ENCODE results near the gene FHOD1. TPM values are rescaled to one million over a fixed set of nuclear protein-coding genes. Genes with fewer than 3 reads are reported as not detected.

FHOD1 gene
- total RNA-seq, 1 donor from 2014 or later: 71.7 TPM

DNA sequence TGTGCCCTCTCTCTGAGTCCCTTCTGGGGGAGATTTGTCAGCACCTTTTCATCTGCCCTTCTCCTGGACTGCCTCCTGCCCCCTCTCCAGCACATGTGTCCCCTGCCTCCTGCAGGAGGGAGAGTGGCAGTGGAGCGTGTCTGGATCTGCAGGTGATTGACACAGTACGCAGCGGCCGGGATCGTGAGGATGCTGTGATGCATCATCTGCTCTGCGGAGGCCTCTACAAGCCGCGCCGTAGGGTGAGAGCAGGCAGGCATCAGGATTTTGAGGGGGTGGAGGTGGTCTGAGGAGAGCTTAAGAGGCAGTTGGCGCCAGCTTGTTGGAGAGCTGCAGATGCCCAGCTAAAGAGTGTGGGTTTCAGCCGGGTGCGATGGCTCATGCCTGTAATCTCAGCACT is 12.4 kb upstream of the FHOD1 start:
- Mint-ChIP-seq H3K27ac (ENCODE audit: unreplicated experiment) (no peak overlapping the region), H3K9me3 (ENCODE audit: unreplicated experiment) (no peaks in the 10 kb centered on the region), H3K4me3 (ENCODE audit: unreplicated experiment) (no peak overlapping the region), H3K36me3 (ENCODE audit: unreplicated experiment) (peaks cover 3% of the 10 kb centered on the region), H3K27me3 (ENCODE audit: unreplicated experiment) (no peaks in the 10 kb centered on the region), H3K4me1 (ENCODE audit: unreplicated experiment) (peaks cover 3% of the 10 kb centered on the region)
- no peak for DNase-seq (ENCODE audit: extremely low spot score, unreplicated experiment)
- TF ChIP-seq, protein P1, sequence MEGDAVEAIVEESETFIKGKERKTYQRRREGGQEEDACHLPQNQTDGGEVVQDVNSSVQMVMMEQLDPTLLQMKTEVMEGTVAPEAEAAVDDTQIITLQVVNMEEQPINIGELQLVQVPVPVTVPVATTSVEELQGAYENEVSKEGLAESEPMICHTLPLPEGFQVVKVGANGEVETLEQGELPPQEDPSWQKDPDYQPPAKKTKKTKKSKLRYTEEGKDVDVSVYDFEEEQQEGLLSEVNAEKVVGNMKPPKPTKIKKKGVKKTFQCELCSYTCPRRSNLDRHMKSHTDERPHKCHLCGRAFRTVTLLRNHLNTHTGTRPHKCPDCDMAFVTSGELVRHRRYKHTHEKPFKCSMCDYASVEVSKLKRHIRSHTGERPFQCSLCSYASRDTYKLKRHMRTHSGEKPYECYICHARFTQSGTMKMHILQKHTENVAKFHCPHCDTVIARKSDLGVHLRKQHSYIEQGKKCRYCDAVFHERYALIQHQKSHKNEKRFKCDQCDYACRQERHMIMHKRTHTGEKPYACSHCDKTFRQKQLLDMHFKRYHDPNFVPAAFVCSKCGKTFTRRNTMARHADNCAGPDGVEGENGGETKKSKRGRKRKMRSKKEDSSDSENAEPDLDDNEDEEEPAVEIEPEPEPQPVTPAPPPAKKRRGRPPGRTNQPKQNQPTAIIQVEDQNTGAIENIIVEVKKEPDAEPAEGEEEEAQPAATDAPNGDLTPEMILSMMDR (IDR thresholded peaks at IDR 0.05): no peak

DNA sequence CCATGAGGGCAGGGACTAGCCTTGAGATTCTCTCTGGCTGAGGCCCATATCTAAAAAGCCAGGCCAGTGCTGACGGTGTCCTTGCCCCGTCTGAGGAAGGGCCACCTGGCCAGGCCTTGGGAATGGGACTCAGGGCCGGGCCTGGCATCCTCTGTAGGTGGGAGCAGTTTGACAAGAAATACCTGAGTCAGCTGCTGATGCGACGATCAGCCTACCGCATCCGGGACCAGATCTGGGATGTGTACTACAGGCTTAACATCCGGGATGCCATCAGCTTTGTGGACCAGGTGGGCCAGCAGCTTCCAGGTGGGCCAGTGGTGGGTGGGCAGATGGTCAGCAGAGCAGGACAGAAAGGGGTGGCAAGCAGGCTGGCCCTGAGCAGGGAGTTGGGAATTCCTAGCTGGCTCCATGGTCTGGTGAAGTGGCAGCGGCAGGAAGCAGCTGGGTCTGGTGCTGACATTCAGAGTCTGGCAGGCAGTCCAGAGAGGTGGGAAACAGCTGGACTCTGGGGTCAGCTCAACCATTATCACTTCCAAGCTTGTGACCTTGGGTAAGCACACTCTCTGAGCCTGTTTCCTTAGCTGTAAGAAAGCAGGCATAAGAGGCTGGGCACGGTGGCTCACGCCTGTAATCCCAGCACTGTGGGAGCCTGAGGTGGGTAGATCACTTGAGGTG is 11.0 kb upstream of the FHOD1 start:
- no peak for DNase-seq (ENCODE audit: extremely low spot score, unreplicated experiment)
- TF ChIP-seq, protein P1 (IDR thresholded peaks at IDR 0.05): no peak
- Mint-ChIP-seq H3K4me3 (ENCODE audit: unreplicated experiment) (no peak overlapping the region), H3K4me1 (ENCODE audit: unreplicated experiment) (peaks cover 3% of the 10 kb centered on the region), H3K9me3 (ENCODE audit: unreplicated experiment) (no peaks in the 10 kb centered on the region), H3K27ac (ENCODE audit: unreplicated experiment) (no peak overlapping the region), H3K36me3 (ENCODE audit: unreplicated experiment) (peaks cover 3% of the 10 kb centered on the region), H3K27me3 (ENCODE audit: unreplicated experiment) (no peaks in the 10 kb centered on the region)

DNA sequence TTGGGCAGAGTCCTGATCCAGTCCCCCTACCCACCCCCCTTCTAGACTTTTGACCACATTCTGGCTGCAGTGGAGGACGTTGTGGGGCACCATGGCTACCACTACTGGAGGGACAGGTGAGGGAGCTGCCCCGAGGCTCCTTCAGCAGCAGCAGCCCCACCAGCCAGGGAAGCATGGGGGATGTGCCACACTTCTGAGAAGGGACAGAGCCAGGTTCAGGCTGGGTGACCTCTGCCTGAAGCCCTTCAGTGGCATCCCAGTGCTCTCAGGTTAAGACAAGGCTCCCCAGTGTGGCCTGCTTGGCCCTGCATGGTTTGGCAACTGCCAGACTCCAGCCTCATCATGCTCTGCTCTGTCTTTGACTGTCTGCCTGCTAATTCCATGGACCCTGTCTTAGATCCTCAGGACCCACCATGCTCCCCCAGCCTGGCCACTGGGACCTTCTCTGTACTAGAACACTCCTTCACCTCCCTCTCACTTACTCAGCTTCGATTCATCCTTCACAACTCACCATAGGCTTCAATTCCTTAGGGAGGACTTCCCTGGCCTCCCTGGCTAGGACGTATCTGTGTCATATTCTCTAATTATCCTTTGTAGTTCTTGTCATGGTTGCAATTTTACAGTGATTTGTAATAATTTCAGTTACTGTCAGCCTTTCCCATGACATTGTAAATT is 10.3 kb upstream of the FHOD1 start:
- Mint-ChIP-seq H3K36me3 (ENCODE audit: unreplicated experiment) (peaks cover 3% of the 10 kb centered on the region), H3K4me3 (ENCODE audit: unreplicated experiment) (no peak overlapping the region), H3K9me3 (ENCODE audit: unreplicated experiment) (no peaks in the 10 kb centered on the region), H3K27me3 (ENCODE audit: unreplicated experiment) (no peaks in the 10 kb centered on the region), H3K4me1 (ENCODE audit: unreplicated experiment) (peaks cover 3% of the 10 kb centered on the region), H3K27ac (ENCODE audit: unreplicated experiment) (no peak overlapping the region)
- TF ChIP-seq, protein P1 (IDR thresholded peaks at IDR 0.05): no peak
- DNase-seq (ENCODE audit: extremely low spot score, unreplicated experiment): no peak

DNA sequence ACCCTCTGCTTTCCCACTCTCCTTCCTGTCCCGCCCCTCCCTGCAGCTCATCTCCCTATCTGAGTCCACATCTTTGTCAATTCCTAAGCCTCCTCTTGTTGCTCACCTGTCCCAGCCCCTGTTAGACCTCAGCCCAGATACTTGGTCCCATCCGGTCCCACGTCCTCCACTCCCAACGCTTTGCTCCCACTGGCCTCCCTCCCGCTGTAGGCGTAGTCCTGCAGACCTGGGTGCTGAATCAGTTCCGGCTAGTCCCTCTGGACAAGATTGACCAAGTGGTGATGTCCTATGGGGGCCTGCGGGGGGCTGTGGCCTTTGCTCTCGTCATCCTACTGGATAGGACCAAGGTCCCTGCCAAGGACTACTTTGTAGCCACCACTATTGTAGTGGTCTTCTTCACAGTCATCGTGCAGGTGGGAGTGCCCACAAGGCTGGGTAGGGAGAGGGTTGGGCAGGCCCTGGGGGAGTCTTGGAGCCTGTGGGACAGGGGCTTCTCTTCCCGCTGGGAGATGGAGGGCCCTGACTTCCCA is 9.5 kb upstream of the FHOD1 start:
- H3K4me3 Mint-ChIP-seq (ENCODE audit: unreplicated experiment): no peak overlapping the region
- H3K27me3 Mint-ChIP-seq (ENCODE audit: unreplicated experiment): no peaks in the 10 kb centered on the region
- no peak overlapping the region for H3K27ac Mint-ChIP-seq (ENCODE audit: unreplicated experiment)
- TF ChIP-seq, protein P1 (IDR thresholded peaks at IDR 0.05): no peak
- H3K4me1 Mint-ChIP-seq (ENCODE audit: unreplicated experiment): peaks cover 3% of the 10 kb centered on the region
- H3K9me3 Mint-ChIP-seq (ENCODE audit: unreplicated experiment): no peaks in the 10 kb centered on the region
- no peak for DNase-seq (ENCODE audit: extremely low spot score, unreplicated experiment)
- peaks cover 3% of the 10 kb centered on the region for H3K36me3 Mint-ChIP-seq (ENCODE audit: unreplicated experiment)

DNA sequence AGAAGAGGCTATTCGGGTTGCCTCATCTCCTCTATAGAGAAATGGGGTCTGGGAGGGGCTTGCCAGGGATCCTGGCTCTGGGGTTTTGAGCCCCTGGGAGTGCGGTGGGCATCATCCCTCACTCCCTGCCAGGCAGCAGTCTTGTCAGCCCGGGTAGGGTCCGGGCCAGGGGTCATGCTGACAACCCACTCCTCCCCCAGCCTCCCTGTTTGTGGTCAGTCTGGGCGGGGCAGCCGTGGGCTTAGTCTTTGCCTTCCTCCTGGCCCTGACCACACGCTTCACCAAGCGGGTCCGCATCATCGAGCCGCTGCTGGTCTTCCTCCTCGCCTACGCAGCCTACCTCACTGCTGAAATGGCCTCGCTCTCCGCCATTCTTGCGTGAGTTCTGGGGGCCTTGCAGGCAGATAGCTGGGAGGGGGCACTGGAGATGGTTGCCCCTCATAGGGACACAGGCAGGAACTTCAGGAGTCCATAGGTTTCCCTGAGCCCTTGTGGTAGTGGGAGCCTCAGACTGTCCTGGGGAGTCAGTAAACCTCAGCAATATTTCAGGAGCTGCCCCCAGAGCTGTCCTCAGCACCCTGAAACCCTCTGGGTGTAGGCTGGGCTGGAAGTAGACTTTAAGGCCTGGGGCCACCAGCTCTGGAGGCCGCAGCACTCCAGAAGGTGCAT is 8.4 kb upstream of the FHOD1 start:
- no peaks in the 10 kb centered on the region for H3K9me3 Mint-ChIP-seq (ENCODE audit: unreplicated experiment)
- H3K27ac Mint-ChIP-seq (ENCODE audit: unreplicated experiment): no peak overlapping the region
- TF ChIP-seq, protein P1 (IDR thresholded peaks at IDR 0.05): no peak
- DNase-seq (ENCODE audit: extremely low spot score, unreplicated experiment): no peak
- no peaks in the 10 kb centered on the region for H3K27me3 Mint-ChIP-seq (ENCODE audit: unreplicated experiment)
- no peak overlapping the region for H3K4me3 Mint-ChIP-seq (ENCODE audit: unreplicated experiment)
- H3K4me1 Mint-ChIP-seq (ENCODE audit: unreplicated experiment): peaks cover under 1% of the 10 kb centered on the region
- H3K36me3 Mint-ChIP-seq (ENCODE audit: unreplicated experiment): peaks cover 3% of the 10 kb centered on the region
